ENCODE data around the gene CYP2D6.

GRCh38 chr22:42079319-42080251 is 51.0 kb downstream of the CYP2D6 start, which contains the start of gene SMDT1:
- TF ChIP-seq YY1 (IDR thresholded peaks at IDR 0.05; ENCODE audit: insufficient read depth, insufficient read length): peak; percentile 75
- no peak for TF ChIP-seq SUZ12 (IDR thresholded peaks at IDR 0.05; ENCODE audit: extremely low read depth, insufficient read depth, insufficient read length)
- TF ChIP-seq ZNF274 (IDR thresholded peaks at IDR 0.05; ENCODE audit: low read depth, low read length): no peak

Measured in NT2/D1 (cell line).